H9 (cell line): ENCODE results near the gene PRMT2. TPM values are rescaled to one million over a fixed set of nuclear protein-coding genes. Genes with fewer than 3 reads are reported as not detected.

Experiments
- DNase-seq: peaks from one replicate; pipeline ENCODE4 v3.0.0-alpha.2; 2017
- H2AFZ ChIP-seq: one replicate; pipeline ENCODE4 v1.6.1; 2013; ENCODE audit warnings: mild to moderate bottlenecking, low read length, control low read depth, moderate library complexity
- H2AK5ac ChIP-seq: 2 replicates; pipeline ENCODE4 v1.6.1; 2013; ENCODE audit warnings: low read length, control low read depth, mixed read lengths; ENCODE audit not compliant: insufficient read length
- H2BK120ac ChIP-seq: one replicate; pipeline ENCODE4 v1.6.1; 2013; ENCODE audit warnings: low read depth, mild to moderate bottlenecking, low read length, control low read depth, inconsistent platforms; ENCODE audit not compliant: poor library complexity, severe bottlenecking
- H2BK12ac ChIP-seq: 2 replicates; pipeline ENCODE4 v1.6.1; 2013; ENCODE audit warnings: low read length, control low read depth, mixed read lengths, low read depth; ENCODE audit not compliant: insufficient read length
- H2BK15ac ChIP-seq: 2 replicates; pipeline ENCODE4 v1.6.1; 2013; ENCODE audit warnings: low read depth, low read length, control low read depth
- H2BK20ac ChIP-seq: one replicate; pipeline ENCODE4 v1.6.1; 2013; ENCODE audit warnings: low read depth, mild to moderate bottlenecking, low read length, control low read depth, inconsistent platforms; ENCODE audit not compliant: poor library complexity, severe bottlenecking
- H2BK5ac ChIP-seq: 2 replicates; pipeline ENCODE4 v1.6.1; 2013; ENCODE audit warnings: low read length, control low read depth, mixed read lengths; ENCODE audit not compliant: insufficient read length
- H3K14ac ChIP-seq: 2 replicates; pipeline ENCODE4 v1.6.1; 2013; ENCODE audit warnings: low read length, control low read depth; ENCODE audit not compliant: insufficient read depth
- H3K18ac ChIP-seq: 2 replicates; pipeline ENCODE4 v1.6.1; 2013; ENCODE audit warnings: low read depth, mild to moderate bottlenecking, mixed read lengths, low read length, control low read depth; ENCODE audit not compliant: insufficient read length
- H3K23ac ChIP-seq: 2 replicates; pipeline ENCODE4 v1.6.1; 2013; ENCODE audit warnings: low read length, control low read depth, mixed read lengths, low read depth; ENCODE audit not compliant: insufficient read length
- H3K23me2 ChIP-seq: 2 replicates; pipeline ENCODE4 v1.6.1; 2013; ENCODE audit warnings: low read depth, mild to moderate bottlenecking, mixed read lengths, low read length, control low read depth; ENCODE audit not compliant: insufficient read length, poor library complexity, severe bottlenecking
- H3K27ac ChIP-seq: 2 replicates; pipeline ENCODE4 v1.5.1; 2013; ENCODE audit warnings: low read length, control low read depth, mixed read lengths, low read depth; ENCODE audit not compliant: insufficient read length
- H3K27me3 ChIP-seq: 2 replicates; pipeline ENCODE4 v1.6.1; 2013; ENCODE audit warnings: low read length, control low read depth, inconsistent platforms; ENCODE audit not compliant: insufficient read depth
- H3K4ac ChIP-seq: 2 replicates; pipeline ENCODE4 v1.6.1; 2013; ENCODE audit warnings: low read depth, mild to moderate bottlenecking, control low read depth, inconsistent platforms, low read length, moderate library complexity
- H3K4me1 ChIP-seq: 2 replicates; pipeline ENCODE4 v1.6.1; 2013; ENCODE audit warnings: low read length, control low read depth, inconsistent platforms; ENCODE audit not compliant: insufficient read depth
- H3K4me2 ChIP-seq: 2 replicates; pipeline ENCODE4 v1.6.1; 2013; ENCODE audit warnings: low read length, control low read depth, mixed read lengths; ENCODE audit not compliant: insufficient read length, insufficient read depth
- H3K56ac ChIP-seq: 2 replicates; pipeline ENCODE4 v1.6.1; 2013; ENCODE audit warnings: low read depth, mild to moderate bottlenecking, mixed read lengths, low read length, control low read depth; ENCODE audit not compliant: insufficient read length
- H3K79me1 ChIP-seq: 2 replicates; pipeline ENCODE4 v1.6.1; 2013; ENCODE audit warnings: low read depth, mild to moderate bottlenecking, moderate library complexity, low read length, control low read depth, inconsistent platforms; ENCODE audit not compliant: insufficient read depth, poor library complexity, severe bottlenecking
- H3K79me2 ChIP-seq: 2 replicates; pipeline ENCODE4 v1.6.1; 2013; ENCODE audit warnings: low read length, control low read depth, inconsistent platforms; ENCODE audit not compliant: insufficient read depth
- H3K9ac ChIP-seq: 2 replicates; pipeline ENCODE4 v1.6.1; 2013; ENCODE audit warnings: low read length, control low read depth, mixed read lengths; ENCODE audit not compliant: insufficient read length; ENCODE audit errors: extremely low read depth
- H3K9me3 ChIP-seq: one replicate; pipeline ENCODE4 v1.6.1; 2013; ENCODE audit warnings: low read depth, low read length, inconsistent platforms; ENCODE audit not compliant: control insufficient read depth
- H3T11ph ChIP-seq: one replicate; pipeline ENCODE4 v1.6.1; 2013; ENCODE audit warnings: mild to moderate bottlenecking, low read length, control low read depth, inconsistent platforms
- H4K20me1 ChIP-seq: one replicate; pipeline ENCODE4 v1.6.1; 2013; ENCODE audit not compliant: control insufficient read depth, insufficient read length, insufficient read depth
- H4K5ac ChIP-seq: 2 replicates; pipeline ENCODE4 v1.6.1; 2013; ENCODE audit warnings: low read depth, mild to moderate bottlenecking, mixed read lengths, low read length, control low read depth; ENCODE audit not compliant: insufficient read length
- H4K8ac ChIP-seq: replicated peaks from 2 replicates; pipeline ENCODE4 v1.6.1; 2013; ENCODE audit warnings: low read length, control low read depth, mixed read lengths, low read depth; ENCODE audit not compliant: insufficient read length
- H4K91ac ChIP-seq: 2 replicates; pipeline ENCODE4 v1.6.1; 2013; ENCODE audit warnings: low read depth, mild to moderate bottlenecking, moderate library complexity, mixed read lengths, low read length, control low read depth; ENCODE audit not compliant: insufficient read length
- H3K27ac Mint-ChIP-seq, 3 experiments: 2 replicates in 2 of 3; 3 replicates in 1 of 3; pipeline ENCODE4 v1.8.0; 2020 to 2021; ENCODE audit warnings: mixed read lengths in 3 of 3, mild to moderate bottlenecking in 1 of 3, moderate library complexity in 1 of 3
- H3K27me3 Mint-ChIP-seq: 2 replicates; pipeline ENCODE4 v1.8.0; 2021; ENCODE audit warnings: low read depth, mild to moderate bottlenecking, moderate library complexity, mixed read lengths
- H3K36me3 Mint-ChIP-seq, 3 experiments: 2 replicates in 2 of 3; 3 replicates in 1 of 3; pipeline ENCODE4 v1.8.0; 2020 to 2021; ENCODE audit warnings: low read depth in 3 of 3, mixed read lengths in 3 of 3; ENCODE audit not compliant: insufficient read depth in 1 of 3
- H3K4me1 Mint-ChIP-seq, 2 experiments: 2 replicates each; pipeline ENCODE4 v1.8.0; 2020; ENCODE audit warnings: mixed read lengths in 2 of 2
- H3K4me3 Mint-ChIP-seq, 2 experiments: 2 replicates in 1 of 2; 3 replicates in 1 of 2; pipeline ENCODE4 v1.8.0; 2020 to 2021; ENCODE audit warnings: mild to moderate bottlenecking in 2 of 2, mixed read lengths in 2 of 2, moderate library complexity in 1 of 2
- H3K9me3 Mint-ChIP-seq, 2 experiments: 2 replicates in 1 of 2; 3 replicates in 1 of 2; pipeline ENCODE4 v1.8.0; 2020; ENCODE audit warnings: mild to moderate bottlenecking in 2 of 2, mixed read lengths in 2 of 2, moderate library complexity in 1 of 2
- CTCF ChIP-seq: fragments of 200-600 bp; sonication (generic); conservative IDR thresholded peaks from 3 replicates; pipeline ENCODE4 v1.8.0; 2021; ENCODE audit warnings: antibody characterized with exemption, mild to moderate bottlenecking
- WGBS: extraction: QIAGEN DNeasy Blood & Tissue Kit; methylation state at CpG from one replicate; pipeline ENCODE4 v1.1.7; 2013; ENCODE audit warnings: missing lambda C conversion rate, low lambda C conversion rate, mixed read lengths; ENCODE audit not compliant: insufficient read length; ENCODE audit errors: extremely low coverage; 5-methylcytosine and 5-hydroxymethylcytosine counted together
- total RNA-seq: library from RNA; stranded (reverse); gene quantifications from 2 replicates; pipeline ENCODE4 v1.2.1, GENCODE V29; 2021

The PRMT2 gene
- total RNA-seq, 1 experiment from 2014 or later = 53.7 TPM

GRCh38 chr21:46664316-46664995 lies 29.0 kb downstream of the PRMT2 start:
- Histone ChIP-seq H3K4me2 (no peak overlapping the region), H2AFZ (no peak overlapping the region), H2AK5ac (no peak overlapping the region), H3T11ph (no peak overlapping the region), H4K8ac (no peak overlapping the region), H3K18ac (no peak overlapping the region), H2BK15ac (no peak overlapping the region), H4K20me1 (no peaks in the 10 kb centered on the region), H3K27me3 (no peaks in the 10 kb centered on the region), H3K56ac (no peak overlapping the region), H3K23ac (no peak overlapping the region), H2BK12ac (no peak overlapping the region), H3K79me1 (no peaks in the 10 kb centered on the region), H3K79me2 (no peaks in the 10 kb centered on the region), H4K91ac (no peak overlapping the region), H3K4ac (no peak overlapping the region), H4K5ac (no peak overlapping the region), H3K9ac (no peak overlapping the region), H3K4me1 (peaks cover 2% of the 10 kb centered on the region; the same call in 1 of the 2 replicates), H3K27ac (no peak overlapping the region), H2BK20ac (no peak overlapping the region), H3K23me2 (peaks cover 16% of the 10 kb centered on the region), H2BK120ac (no peak overlapping the region), H3K9me3 (no peaks in the 10 kb centered on the region), H2BK5ac (no peak overlapping the region), H3K14ac (no peak overlapping the region)
- Mint-ChIP-seq H3K36me3 (peaks cover 0 to 14% (median 0%) of the 10 kb centered on the region in 3 experiments; a peak in 3 of 7 replicates), H3K9me3 (no peaks in the 10 kb centered on the region), H3K4me1 (peaks cover 7 to 8% of the 10 kb centered on the region in 2 experiments), H3K27ac (no peak overlapping the region), H3K27me3 (peaks cover 2% of the 10 kb centered on the region; the same call in 1 of the 2 replicates), H3K4me3 (no peak overlapping the region)
- TF ChIP-seq CTCF = no peak
- WGBS = no CpG with 5 or more reads among the region's 24 CpGs
- no peak for DNase-seq
